ENCODE measurements around the gene TGFBR2. TPM values are rescaled to one million over a fixed set of nuclear protein-coding genes. Genes with fewer than 3 reads are reported as not detected.

The TGFBR2 gene
- total and polyA plus RNA-seq, 10 of the 15 experiments (the other 5 are each of a cell fraction or from before 2014, with no cell fraction given): 0.02 to 0.98 (median 0.18) TPM; not detected in 1

DNA sequence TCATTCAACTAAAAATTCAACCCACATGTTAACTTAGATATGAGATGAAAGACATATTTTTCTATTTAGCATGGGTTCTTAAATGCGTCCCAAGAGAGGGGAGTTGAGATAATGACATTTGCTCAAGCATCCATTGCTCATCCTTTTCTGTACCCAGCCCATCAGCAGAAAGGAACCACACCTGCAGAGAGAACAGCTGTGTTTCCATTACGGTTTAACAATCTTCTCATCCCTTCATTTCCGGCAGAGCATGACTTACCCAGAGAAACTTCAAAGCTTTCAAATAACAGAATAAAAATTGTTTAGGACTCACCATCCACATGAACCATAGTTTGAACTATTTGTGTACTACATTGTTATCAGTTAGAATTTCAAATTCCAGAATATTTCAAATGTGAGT is 113.1 kb downstream of the TGFBR2 start (continued):
- TF ChIP-seq NRF1 (conservative IDR thresholded peaks at IDR 0.05; ENCODE audit: low read depth, low read length) (no peak), PKNOX1 (IDR thresholded peaks at IDR 0.05) (no peak), STAT1 (conservative IDR thresholded peaks at IDR 0.05) (no peak)

GRCh38 chr3:30720586-30721313 is 114.3 kb downstream of the TGFBR2 start:
- Histone ChIP-seq H3K9ac (ENCODE audit: control insufficient read depth, insufficient read depth, low read length) (no peak overlapping the region), H3K4me1 (ENCODE audit: control insufficient read depth, insufficient read depth, low read length) (no peaks in the 10 kb centered on the region), H3K9me3 (replicated peaks; ENCODE audit: control insufficient read depth, insufficient read depth, low read length) (no peaks in the 10 kb centered on the region), H3K4me3 (no peak overlapping the region), H3K27ac (ENCODE audit: control insufficient read depth, insufficient read depth) (no peak overlapping the region), H3K79me2 (ENCODE audit: control insufficient read depth, insufficient read depth, low read length) (no peaks in the 10 kb centered on the region), H3K36me3 (ENCODE audit: control insufficient read depth in 2 of 2, insufficient read depth in 2 of 2, low read length in 1 of 2) (no peaks in the 10 kb centered on the region), H4K20me1 (ENCODE audit: control insufficient read depth, insufficient read depth) (no peaks in the 10 kb centered on the region), H3K27me3 (replicated peaks in 1 of 2; ENCODE audit: control insufficient read depth in 2 of 2, insufficient read depth in 2 of 2, low read length in 1 of 2) (no peaks in the 10 kb centered on the region; a peak in 1 of 4 replicates), H2AFZ (ENCODE audit: control insufficient read depth, low read depth, low read length) (no peak overlapping the region), H3K4me2 (ENCODE audit: control insufficient read depth, insufficient read depth) (no peak overlapping the region)
- TF ChIP-seq HSF1 (IDR thresholded peaks at IDR 0.05; ENCODE audit: low read depth, low read length) (no peak), LARP7 (IDR thresholded peaks at IDR 0.05) (no peak), CREM (IDR thresholded peaks at IDR 0.05; ENCODE audit: low read depth) (no peak), SREBF1 (IDR thresholded peaks at IDR 0.05; ENCODE audit: low read length) (no peak), EP300 (IDR thresholded peaks at IDR 0.05; ENCODE audit: borderline replicate concordance in 1 of 2, control insufficient read depth in 1 of 2, low read depth in 2 of 2, low read length in 2 of 2) (no peak), MXI1 (IDR thresholded peaks at IDR 0.05; ENCODE audit: low read depth, low read length) (no peak)
- in situ Hi-C loops (cut with MboI) (no loop called here), intact Hi-C loops (cut with micrococcal nuclease; ENCODE audit: unreplicated experiment) (no loop called here)
- no TSS peak for BruUV-seq (replicated peaks)
- ATAC-seq (no peak), DNase-seq (ENCODE audit: low read depth, low spot score) (no peak), FAIRE-seq (no peak)
- WGBS (ENCODE audit: insufficient coverage, insufficient replicate concordance, low lambda C conversion rate, missing lambda C conversion rate): 37% methylated on average over 5 of the region's 5 CpGs
- ChIA-PET POLR2A (no interaction called here), CTCF (no interaction called here), SMC1A (ENCODE audit: uncharacterized antibody, unreplicated experiment) (no interaction called here), RAD21 (ENCODE audit: unreplicated experiment) (no interaction called here)
